Mammary epithelial cell (primary cell): ENCODE results near the gene PTPRH.

Source experiments
- EZH2 ChIP-seq: IDR thresholded peaks from 2 replicates; pipeline ENCODE4 v1.6.1; 2012; ENCODE audit warnings: low read length, inconsistent platforms, borderline replicate concordance
- TF ChIP-seq, protein P1 (sequence below), 2 donors: IDR thresholded peaks in 1 of 2; conservative IDR thresholded peaks in 1 of 2; 2 replicates each; pipeline ENCODE4 v1.5.1; 2011 to 2012; ENCODE audit warnings: inconsistent platforms in 2 of 2, low read length in 2 of 2, mild to moderate bottlenecking in 2 of 2, control low read depth in 1 of 2, low read depth in 1 of 2; ENCODE audit not compliant: insufficient read depth in 1 of 2; ENCODE audit errors: extremely low read depth in 1 of 2

DNA sequence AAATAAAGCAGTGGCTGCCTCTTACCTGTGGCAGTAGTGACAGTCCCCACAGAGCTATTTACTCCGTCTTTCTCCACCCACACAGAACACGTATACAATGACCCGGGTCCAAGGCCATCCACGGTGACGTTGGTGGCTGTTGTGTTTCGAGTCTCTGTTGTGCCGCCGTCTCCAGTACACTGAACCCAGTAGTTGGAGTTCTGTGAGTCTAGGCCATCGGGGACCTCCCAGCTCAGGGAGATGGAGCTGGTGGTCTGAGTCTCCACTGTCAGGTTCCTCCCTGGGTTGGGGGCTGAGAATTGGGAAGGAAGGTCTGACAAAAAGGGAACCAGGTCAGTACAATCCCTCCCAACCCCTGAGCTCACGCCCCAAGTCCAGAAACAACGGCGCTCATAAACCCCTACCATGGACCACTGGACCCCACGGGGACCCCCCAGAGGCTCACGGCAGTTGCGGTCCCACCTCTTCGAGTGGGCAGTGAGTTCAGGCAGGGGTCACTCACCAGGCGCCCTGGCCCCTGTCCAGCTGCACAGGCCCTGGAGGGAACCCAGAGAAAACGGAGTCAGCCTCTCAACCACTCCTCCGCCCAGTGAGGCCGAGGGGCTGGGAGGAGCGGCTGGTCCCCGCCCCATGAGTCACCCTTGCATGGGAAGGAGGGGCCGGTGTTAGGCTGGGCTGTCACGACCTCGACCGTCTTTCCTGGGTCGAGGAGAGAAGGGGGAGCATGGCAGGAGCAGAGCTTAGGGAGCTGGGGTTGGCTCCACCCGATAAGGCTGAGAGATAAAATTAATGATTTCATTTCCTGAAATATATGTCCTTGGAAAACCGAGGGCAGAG, 2.4 kb downstream of the PTPRH start:
- TF ChIP-seq, protein P1, sequence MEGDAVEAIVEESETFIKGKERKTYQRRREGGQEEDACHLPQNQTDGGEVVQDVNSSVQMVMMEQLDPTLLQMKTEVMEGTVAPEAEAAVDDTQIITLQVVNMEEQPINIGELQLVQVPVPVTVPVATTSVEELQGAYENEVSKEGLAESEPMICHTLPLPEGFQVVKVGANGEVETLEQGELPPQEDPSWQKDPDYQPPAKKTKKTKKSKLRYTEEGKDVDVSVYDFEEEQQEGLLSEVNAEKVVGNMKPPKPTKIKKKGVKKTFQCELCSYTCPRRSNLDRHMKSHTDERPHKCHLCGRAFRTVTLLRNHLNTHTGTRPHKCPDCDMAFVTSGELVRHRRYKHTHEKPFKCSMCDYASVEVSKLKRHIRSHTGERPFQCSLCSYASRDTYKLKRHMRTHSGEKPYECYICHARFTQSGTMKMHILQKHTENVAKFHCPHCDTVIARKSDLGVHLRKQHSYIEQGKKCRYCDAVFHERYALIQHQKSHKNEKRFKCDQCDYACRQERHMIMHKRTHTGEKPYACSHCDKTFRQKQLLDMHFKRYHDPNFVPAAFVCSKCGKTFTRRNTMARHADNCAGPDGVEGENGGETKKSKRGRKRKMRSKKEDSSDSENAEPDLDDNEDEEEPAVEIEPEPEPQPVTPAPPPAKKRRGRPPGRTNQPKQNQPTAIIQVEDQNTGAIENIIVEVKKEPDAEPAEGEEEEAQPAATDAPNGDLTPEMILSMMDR (conservative IDR thresholded peaks at IDR 0.05 in 1 of 2, IDR thresholded peaks at IDR 0.05 in 1 of 2; ENCODE audit: extremely low read depth in 1 of 2, insufficient read depth in 1 of 2, low read depth in 1 of 2, low read length in 2 of 2): no peak
- no peak for TF ChIP-seq EZH2
